Measurements from ENCODE around the gene RELN.

RELN gene

DNA sequence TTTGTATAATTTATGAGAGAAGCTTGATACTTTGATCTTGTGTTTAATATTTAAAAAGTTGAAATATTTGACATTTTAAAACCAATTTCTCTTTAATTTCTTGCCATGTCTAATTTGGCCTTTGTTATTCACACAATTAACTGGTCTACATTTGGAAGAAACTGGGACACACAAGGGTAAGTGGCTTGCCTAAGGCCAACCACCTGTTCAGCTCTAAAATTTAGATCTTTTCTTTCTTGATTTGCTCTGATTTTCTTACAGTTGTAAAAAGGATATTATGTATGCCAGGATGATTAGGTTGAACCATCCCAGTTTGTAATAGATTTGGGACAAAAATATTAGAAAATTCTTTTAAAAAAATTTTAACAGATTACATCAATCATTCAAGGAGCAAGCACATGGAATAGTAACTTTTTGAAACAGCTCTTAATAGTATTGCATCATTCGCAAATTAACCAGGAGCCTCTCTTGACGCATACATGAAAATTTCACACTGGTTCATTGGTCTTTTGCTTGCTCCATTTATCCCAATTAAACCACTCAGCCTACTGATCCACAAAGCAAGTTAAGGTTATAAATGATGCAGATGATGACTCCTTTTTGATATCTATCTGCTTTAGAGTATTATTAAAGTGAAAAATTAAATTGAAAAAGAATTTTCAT is 321.0 kb downstream of the RELN start:
- no peak for DNase-seq

DNA sequence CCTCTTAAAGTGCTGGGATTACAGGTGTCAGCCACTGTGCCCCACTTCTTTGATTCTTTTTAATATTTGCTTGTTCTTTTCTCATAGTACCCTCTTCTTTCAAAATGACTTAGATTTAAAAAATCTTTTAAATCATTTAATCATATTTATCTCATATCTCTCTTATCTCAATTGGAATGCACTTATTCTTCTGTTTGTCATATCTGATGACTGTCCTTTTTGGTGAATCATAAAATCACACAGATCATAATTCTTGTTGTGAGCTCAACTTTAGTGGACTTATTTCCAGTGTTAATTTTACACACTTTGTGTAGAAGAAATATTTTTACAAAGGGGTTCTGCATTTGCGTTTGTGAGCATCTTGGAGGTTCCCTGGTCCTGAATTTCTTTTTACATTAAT is 323.1 kb downstream of the RELN start:
- no peak for DNase-seq

DNA sequence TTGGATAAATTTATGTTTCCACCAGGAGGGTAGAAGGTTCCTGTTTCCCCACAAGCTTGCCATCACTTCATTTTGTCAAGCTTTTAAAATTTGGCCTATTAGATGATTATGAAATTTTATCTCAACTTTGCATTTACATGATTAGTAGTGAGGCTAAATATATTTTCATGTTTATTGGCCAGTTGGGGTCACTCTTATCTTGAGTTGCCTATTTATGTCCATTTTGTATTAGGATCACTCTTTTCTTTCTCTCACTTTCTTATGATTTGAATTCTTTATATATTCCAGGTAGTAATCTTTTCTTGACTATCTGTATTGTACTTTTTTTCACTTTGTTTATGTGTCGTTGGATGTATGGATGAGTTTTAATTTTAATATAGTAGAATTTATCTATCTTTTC is 324.9 kb downstream of the RELN start:
- no peak for DNase-seq

DNA sequence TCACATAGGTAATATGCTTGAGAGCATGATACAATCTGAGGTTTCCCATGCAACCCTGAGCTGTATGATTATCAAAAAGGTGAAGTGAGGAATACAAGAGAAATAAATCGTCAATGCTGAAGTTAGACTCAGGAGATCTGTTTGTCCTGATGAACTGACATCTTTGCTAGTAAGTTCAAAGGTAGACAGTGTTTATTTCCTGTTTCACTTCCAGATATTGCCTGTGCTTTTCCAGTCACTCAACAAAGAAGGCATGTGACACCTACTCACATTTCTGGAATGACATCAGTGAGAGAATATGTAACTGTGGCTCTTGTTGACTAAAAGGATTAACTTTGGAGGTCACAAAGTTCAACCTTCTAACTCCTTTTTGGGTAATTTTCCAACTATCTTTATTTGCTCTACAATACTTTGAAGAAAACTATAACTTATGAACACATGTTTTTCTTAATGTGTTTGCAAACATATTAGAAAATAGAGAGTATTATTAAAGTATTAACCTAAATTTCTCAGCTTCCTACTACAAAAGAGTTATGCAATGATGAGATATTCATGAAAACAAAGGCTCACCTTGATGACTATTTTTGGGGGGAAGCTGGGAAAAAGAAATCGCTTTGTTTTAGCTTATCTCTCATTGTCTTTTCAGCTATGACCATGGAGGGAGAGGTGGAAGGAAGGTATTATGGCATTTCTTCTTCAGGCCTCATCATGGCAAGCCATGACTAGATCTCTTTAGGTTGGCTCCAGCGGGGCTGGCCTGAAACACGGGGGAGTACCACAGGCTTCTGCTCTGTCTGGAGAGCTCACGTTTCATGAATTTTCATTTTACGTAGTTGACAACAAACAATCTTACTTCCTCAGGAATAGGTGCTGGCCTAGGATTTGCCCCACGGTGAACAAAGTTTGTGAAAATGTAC is 328.7 kb downstream of the RELN start:
- DNase-seq: no peak

DNA sequence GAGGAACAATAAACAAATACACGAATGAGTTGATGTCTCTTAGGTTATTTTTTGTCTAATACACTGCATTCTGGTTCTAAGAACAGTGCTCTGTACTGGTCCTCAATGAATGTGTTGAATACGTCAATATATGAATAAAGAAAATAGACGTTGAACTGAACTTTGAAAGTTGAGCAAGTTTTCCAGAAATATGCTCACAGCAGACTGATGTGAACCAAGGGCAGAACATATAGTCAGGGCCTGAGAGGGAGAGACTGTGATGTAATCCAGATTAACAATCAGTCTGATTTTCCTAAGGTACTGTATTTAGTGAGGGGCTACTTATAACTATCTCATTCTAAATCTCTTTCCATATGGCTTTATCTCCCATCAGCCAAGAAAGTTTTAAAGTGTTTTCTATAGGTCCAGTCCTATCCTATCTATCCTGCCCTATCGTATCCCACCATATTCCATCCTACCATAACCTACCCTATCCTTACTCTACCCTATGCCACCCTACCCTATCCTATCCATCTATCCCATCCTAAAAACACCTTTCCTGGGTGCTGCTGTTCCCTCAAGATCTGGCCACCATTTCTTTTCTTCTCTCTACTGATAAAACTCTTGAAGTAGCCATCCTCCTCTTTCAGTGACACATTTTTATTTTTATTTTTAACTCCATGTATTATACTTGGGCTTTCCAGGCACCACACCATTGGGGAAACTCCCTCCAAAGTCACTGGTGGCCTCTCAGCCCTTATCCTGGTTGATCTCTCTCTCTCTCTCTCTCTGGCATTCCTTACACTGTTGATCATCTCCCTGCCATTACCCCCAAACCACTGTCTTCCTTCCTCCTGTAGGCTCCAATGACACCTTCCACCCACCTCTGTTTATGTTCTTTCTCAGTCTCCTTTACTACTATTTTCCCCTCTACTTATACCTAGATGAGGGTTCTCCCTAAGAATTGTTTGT is 331.1 kb downstream of the RELN start:
- DNase-seq: no peak

DNA sequence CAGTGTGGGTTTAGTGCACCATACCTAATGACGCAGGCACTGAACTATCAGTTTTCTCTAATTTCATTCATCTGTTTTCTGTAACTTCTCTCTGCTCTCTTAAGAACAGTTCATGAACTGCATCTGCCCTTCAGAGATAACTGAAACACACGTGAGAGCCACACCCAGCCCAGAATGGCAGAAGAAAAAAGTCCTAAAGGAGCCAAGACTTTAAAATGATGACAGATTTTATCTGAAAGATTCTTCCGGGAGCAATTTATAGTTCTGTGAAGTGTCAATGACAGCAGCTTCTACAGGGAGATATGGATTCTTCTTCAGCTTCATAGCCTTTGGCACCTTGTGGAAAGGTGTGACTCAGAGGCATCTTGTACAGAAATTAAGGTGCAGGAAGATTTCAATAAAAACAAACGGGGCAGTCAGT is 332.0 kb downstream of the RELN start:
- DNase-seq: no peak

DNA sequence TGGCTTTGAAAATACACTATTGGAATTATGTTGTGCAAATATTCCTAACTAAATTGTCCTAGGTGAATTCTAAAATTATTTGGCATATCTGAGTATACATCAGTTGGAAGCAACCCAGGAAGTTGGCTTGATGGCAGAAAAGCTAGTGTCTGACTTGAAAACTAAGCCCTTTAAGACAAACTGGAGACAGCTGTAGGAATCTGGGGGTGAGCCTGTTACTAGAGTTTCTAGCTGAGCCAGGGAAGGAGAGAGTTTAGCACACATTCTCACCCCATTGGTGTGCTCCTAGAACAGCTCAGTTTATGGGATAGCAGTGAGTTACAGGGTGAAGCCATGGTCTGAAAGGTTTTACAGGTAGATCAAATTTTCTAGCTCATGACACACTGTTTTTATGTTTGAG is 333.2 kb downstream of the RELN start:
- DNase-seq: no peak

DNA sequence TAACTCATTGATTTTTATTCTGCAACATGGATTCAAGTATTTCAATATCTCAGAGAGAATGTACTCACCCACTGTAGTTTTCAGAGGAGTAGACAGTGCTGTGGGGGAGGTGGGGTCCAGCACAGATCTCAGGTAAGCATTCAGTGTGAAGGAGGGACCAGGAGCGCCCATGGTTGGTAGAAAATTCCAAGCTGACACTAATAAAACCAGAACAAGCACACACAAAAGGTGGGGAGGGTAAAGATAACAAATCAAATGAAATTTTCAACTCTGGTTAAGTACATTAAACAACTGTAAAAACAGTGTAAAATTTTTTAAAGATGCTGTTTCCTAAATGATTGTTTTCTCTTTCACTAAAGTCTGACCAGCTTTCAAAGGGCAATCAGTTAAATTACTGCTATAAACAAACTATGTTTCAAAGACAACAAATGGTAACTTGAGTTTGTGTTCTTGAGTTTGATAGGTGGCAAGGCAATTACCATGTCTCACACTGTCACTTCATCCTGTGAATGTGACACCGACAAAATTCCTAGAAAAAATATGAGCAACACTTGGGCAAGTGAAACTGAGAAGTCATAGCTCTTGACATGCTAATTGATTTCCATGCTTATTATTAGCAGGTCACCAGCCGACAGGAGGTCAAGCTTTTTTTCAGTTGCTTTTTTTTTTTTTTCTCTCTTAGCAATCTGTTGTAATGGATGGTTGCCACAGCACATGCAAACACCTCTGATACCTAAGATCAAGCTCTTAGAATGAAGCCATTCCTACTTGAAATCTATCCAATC is 337.7 kb downstream of the RELN start:
- DNase-seq: no peak

DNA sequence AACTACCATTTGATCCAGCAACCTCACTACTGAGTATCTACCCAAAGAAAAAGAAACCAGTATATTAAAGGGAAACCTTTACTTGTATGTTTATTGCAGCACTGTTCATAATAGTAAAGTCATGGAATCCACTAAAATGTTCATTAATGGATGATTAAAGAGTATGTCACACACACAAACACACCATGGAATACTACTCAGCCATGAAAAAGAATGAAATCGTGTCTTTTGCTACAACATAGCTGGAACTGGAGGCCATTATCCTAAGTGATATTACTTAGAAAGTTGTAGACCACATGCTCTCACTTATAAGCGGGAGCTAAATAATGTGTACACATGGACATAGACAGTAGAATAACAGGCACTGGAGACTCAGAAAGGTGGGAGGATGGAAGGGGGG is 340.4 kb downstream of the RELN start:
- DNase-seq: no peak

DNA sequence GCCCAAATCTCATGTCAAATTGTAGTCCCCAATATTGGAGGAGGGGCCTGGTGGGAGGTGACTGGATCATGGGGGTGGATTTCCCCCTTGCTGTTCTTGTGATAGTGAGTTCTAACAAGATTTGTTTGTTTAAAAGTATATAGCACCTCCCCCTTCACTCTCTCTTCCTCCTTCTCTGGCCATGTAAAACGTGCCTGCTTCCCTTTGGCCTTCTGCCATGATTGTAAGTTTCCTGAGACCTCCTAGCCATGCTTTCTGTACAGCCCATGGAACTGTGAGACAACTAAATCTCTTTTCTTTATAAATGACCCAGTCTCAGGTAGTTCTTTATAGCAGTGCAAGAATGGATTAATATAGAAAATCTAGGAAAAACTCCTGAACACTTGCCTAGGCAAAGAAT is 341.3 kb downstream of the RELN start:
- no peak for DNase-seq

DNA sequence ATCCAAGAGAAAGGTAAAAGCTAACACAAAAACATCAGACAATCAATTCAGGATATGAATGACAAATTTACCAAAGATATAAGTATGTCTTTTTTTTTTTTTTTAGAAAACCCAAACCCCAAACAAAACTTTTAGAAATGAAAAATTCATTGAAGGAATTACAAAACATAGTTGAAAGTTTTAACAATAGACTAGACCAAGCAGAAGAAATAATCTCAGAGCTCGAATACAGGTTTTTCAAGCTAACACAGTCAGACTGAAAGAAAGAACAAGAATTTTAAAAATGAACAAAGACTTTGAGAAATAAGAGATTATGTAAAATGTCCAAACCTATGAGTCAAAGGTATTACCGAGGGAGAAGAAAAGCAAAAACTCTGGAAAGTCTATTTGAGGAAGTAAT is 345.1 kb downstream of the RELN start:
- no peak for DNase-seq

DNA sequence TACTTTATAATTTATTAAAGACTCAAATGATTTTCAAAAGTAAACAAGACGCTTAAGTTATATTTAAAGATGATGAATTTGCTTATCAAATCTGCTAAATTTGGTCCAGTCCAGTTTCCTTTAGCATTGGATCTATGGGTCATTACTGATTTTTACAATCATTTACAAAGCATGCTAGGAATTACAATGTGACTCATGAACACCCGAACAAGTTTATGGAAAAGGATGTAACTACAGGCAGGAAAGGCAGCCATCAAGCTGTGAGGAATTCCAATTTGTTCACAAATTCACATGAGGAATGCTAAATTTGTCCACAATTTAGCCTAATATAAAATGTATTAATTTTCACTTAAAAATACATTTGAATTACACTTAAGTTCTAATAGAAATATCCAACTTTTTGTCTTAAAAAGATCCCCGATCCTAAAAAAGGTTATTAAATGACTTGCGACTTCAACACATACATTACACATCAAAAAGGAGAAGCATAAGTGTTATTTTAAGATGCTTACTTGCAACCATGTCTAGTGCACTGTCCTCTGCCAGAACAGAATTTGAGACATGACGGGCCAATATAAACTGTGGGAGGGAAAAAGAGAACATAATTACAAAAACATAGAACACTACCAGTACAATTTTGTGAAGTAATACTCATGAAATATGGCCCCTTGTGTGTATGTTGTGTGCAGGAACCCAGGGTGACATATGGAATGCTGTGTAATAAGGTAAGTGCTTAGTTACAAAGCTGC is 349.3 kb downstream of the RELN start:
- no peak for DNase-seq

DNA sequence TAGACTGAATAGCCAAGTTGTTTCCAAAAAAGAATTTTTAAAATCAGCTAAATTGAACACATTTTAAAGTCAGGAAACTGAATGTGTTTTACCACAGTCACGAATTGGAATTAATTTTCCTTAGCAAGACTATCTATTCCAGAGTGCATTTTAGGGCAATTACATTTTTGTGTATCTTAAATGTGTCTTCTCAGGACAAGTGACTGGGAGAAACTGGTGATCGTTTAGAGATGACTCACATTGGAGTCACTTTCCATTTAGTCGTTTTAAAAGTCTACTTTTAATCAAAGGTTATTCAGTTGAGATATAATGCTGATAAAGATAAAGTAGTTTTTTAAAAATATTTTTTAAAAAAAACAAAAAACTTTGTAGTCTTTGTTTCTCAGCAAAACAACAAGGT is 351.7 kb downstream of the RELN start:
- DNase-seq: no peak

DNA sequence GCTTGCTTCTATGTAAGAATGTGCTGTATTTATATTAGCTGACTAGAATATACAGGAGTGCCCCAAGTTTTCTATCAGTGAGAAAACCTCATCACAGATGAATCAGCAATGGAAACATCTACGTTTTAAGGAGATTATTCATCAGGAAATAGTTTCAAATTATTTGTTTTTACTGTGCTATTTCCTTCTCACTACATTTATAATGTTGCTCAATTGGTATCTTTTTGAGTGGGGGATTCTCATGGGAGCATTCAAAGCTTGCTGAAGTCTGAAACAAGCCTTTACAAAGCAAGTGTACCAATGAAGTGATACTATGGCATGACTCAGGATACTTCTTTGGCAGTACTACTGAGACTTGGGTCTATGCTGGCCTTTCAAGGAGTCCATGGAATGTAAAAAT is 352.4 kb downstream of the RELN start:
- DNase-seq: no peak

DNA sequence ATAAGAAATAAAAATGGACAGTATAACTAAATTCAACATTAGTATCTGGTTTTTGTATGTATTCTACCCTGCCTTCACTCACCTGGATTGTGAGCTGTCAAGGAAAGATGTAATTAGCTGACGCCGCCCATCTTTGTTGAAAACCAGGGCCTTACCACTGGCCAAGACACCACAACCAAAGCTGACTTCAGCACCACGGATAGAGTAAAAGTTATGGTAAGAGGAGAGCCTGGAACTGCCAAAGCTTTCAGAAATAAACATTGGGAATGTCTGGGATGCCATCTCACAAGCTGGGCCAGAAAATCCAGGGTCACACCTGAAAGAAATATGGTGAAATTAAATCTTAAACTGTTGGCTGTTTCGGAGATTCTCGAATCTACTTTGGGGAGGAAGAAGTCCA is 353.3 kb downstream of the RELN start:
- no peak for DNase-seq

DNA sequence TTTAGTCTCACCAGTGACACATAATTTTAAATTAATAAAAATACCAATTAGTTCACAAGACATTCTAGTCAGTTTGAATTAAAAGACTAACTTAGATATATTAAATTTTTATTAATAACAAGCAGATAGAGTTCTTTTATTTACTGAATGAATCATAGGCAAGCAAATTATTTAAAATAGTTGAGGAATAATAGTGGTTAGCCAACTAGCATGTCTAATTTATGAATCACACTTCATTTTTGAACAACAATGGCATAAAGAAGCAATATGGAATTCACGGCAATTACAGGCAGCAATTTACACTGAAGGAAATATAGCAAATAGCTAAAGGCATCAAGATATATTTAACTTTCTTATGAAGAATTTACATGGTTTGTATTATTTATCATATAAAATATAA is 356.5 kb downstream of the RELN start:
- no peak for DNase-seq

DNA sequence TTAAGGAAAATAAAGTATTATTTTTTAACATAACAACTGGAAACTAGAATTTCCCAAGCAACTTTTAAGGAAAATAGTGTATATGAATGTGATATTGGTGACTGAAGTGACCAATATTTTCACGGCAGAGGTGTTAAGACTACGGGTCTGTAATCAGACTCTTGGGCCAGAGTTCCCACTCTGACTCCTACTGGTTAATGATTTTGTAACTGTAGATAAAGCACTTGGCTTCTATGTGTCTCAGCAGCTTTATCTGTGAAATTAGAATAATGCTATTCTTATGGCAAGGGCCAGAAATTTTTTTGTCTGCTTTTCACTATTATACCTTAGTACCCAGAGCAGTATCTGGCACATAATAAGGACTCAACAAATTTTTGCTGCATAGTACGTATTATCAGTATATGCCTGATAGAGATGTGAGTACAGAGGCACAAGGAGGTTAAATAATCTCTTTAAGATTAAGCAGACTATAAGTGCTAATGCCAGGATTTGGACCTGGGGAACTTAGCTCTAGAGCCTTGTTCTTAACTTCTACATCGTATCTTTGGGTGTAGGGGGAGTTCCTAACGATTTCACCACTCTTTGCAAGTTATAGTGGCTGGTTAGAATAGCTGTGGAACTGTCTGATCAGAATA is 357.3 kb downstream of the RELN start:
- no peak for DNase-seq

DNA sequence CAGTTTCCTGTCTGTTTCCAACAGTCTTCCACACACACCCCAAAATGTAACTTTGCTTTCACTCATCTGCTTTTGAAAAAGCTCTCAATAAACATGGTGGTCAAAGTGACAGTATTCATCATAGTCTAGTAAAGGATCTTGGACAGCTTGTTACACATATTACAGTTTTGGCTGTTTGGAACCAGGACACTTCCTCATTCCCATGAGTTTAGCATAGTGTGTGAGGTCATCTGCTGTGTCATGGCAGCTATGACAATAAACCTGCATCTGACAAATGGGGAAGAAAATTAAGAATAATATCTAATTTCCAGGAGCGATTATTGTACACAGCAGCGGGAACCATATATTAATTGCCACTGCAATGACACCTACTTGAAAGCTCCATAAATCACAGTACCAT is 359.1 kb downstream of the RELN start:
- no peak for DNase-seq

DNA sequence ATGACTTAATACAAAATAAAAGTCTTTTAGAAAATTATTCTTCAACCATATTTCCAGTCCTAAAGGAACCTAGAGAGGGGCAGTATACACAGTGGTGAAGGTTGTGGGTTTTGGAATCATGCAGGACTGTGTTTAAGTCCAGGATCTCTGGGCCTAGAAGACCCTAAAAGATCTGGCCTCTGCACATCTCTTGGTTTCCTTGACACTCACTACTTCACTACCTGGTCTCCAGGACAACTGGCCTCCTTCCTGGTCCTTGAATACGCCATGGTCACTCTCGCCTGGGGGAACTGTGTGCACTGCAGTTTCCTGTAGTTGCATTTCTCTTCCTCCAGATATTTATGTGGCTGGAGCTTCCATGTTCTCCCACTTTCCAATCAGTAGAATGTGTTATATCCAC is 360.7 kb downstream of the RELN start:
- DNase-seq: no peak

DNA sequence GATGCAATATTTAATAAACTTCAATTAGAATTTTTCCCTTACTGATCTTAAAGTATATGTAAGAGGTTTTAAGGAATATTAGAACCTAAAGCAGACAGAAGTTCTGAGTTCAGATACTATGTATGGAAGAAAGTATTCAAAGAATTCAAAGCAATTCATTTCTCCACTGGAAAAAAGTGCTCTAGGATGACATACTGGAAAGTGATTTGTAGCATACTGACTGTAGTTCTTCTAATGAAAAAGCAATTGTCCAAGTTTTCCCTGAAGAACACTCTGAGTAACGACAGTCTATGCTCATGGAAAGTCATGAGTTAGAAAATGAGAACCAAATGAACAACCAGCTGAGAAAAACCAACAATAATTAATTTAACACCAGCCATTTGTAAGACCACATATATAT is 362.7 kb downstream of the RELN start:
- DNase-seq: no peak

DNA sequence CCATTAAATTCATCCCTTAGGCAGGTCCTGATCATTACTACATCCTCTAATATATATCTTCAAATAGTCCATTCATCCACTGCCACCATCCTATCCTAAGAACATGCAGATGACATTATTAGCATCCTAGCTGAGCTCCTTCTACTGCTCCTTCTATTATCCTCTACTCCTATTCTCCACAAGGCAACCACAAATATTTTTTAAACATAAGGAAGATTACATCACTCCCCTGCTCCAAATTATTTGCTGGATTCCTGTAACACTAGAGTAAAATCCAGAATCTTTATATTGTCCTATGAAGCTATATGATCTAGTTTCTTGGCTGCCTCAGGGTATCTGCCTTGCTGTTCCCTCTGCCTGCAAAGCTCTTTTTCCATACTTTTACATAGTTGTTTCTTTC is 367.2 kb downstream of the RELN start:
- DNase-seq: no peak
